ENCODE measurements around the gene FBXO47. TPM values are rescaled to one million over a fixed set of nuclear protein-coding genes. Genes with fewer than 3 reads are reported as not detected.

The FBXO47 gene
- total and polyA plus RNA-seq, 10 of the 15 experiments (the other 5 are each of a cell fraction or from before 2014, with no cell fraction given): 0.04 to 0.06 (median 0.06) TPM; not detected in 7

DNA sequence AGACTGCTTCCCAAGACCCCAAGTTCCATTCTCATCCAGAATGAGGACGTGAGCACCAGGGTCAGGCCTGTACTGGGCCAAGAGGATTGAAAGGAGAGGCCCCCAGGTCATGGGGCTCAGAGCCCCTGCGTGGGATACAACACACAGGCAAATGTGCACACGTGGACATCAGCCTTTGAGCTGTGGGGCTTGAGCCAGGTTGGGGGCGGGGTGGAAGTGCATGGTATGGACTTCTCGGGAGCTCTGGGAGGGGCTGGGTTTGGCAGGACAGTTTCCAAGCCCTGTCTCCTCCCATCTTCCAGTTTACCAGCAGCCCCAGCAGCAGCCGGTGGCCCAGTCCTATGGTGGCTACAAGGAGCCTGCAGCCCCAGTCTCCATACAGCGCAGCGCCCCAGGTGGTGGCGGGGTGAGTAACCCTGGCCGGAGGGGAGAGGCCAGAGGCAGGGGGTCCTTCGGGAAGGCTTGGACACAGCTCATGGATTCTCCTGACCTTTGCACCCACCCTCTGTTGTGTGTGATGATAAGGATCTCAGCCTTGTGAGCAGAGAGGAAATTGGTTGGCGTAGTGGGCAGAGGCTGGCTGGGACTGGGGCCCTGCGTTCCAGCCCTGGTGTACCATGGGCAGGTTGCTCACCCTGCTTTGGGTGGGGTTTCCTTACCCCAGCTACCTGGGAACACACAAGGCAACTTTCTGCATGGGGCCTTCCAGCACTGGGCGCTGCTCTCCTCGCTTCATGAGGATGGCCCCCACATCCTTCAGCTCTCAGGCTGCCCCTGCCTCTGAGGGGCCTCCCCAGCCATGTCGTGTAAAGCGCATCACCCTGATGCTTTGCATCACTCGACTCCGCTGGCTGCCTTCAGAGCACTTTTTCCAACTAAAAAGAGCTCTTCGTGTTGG, 52.2 kb downstream of the FBXO47 start (continued):
- TF ChIP-seq WRNIP1 (IDR thresholded peaks at IDR 0.05; ENCODE audit: borderline replicate concordance, low read depth, low read length) (no peak), ZZZ3 (IDR thresholded peaks at IDR 0.05; ENCODE audit: control insufficient read depth, insufficient read length, low read depth) (no peak), MYB (IDR thresholded peaks at IDR 0.05; ENCODE audit: borderline replicate concordance, low read depth, low read length) (no peak), ZNF622 (IDR thresholded peaks at IDR 0.05) (no peak), NRF1 (conservative IDR thresholded peaks at IDR 0.05; ENCODE audit: low read depth, low read length) (no peak), NFYB (IDR thresholded peaks at IDR 0.05; ENCODE audit: insufficient read depth, low read depth, low read length) (no peak), POLR2AphosphoS5 (IDR thresholded peaks at IDR 0.05; ENCODE audit: low read length) (no peak), EZH2 (IDR thresholded peaks at IDR 0.05; ENCODE audit: borderline replicate concordance, control insufficient read depth, low read depth, low read length) (no peak)

- H3K4me1 ChIP-seq (ENCODE audit: control insufficient read depth, insufficient read depth, low read length): peaks cover 2% of the 10 kb centered on the region; the same call in 1 of the 2 replicates
- H3K4me3 ChIP-seq: no peak overlapping the region
- H4K20me1 ChIP-seq (ENCODE audit: control insufficient read depth, insufficient read depth): no peaks in the 10 kb centered on the region
- ChIA-PET POLR2A (no interaction called here), SMC1A (ENCODE audit: uncharacterized antibody, unreplicated experiment) (no interaction called here), RAD21 (ENCODE audit: unreplicated experiment) (no interaction called here), CTCF (no interaction called here)
- BruUV-seq (replicated peaks): no TSS peak
- H2AFZ ChIP-seq (ENCODE audit: control insufficient read depth, low read depth, low read length): no peak overlapping the region
- intact Hi-C loops (cut with micrococcal nuclease; ENCODE audit: unreplicated experiment) (no loop called here), in situ Hi-C loops (cut with MboI) (no loop called here)
- ATAC-seq (no peak), DNase-seq (ENCODE audit: low read depth, low spot score) (no peak), FAIRE-seq (no peak)
- no peaks in the 10 kb centered on the region for H3K27me3 ChIP-seq (replicated peaks in 1 of 2; ENCODE audit: control insufficient read depth in 2 of 2, insufficient read depth in 2 of 2, low read length in 1 of 2)
- H3K27ac ChIP-seq (ENCODE audit: control insufficient read depth, insufficient read depth): no peak overlapping the region
- H3K9ac ChIP-seq (ENCODE audit: control insufficient read depth, insufficient read depth, low read length): no peak overlapping the region
- over 99% methylated on average over 13 of the region's 13 CpGs for WGBS (ENCODE audit: insufficient coverage, insufficient replicate concordance, low lambda C conversion rate, missing lambda C conversion rate)
- H3K4me2 ChIP-seq (ENCODE audit: control insufficient read depth, insufficient read depth): no peak overlapping the region
- no peaks in the 10 kb centered on the region for H3K9me3 ChIP-seq (replicated peaks; ENCODE audit: control insufficient read depth, insufficient read depth, low read length)
- no peaks in the 10 kb centered on the region for H3K79me2 ChIP-seq (ENCODE audit: control insufficient read depth, insufficient read depth, low read length)
- peaks cover 14 to 34% of the 10 kb centered on the region in 2 experiments for H3K36me3 ChIP-seq (ENCODE audit: control insufficient read depth in 2 of 2, insufficient read depth in 2 of 2, low read length in 1 of 2)
- TF ChIP-seq IKZF2 (IDR thresholded peaks at IDR 0.05) (no peak), SMAD5 (IDR thresholded peaks at IDR 0.05; ENCODE audit: low read depth) (no peak), ZNF24 (IDR thresholded peaks at IDR 0.05) (no peak), ZNF274 (IDR thresholded peaks at IDR 0.05; ENCODE audit: insufficient read depth, insufficient read length) (no peak), ZSCAN29 (IDR thresholded peaks at IDR 0.05) (no peak), CHD1 (IDR thresholded peaks at IDR 0.05; ENCODE audit: low read depth, low read length) (no peak), IKZF1 (conservative IDR thresholded peaks at IDR 0.05) (no peak), SP1 (IDR thresholded peaks at IDR 0.05; ENCODE audit: low read depth, low read length) (no peak), SUZ12 (IDR thresholded peaks at IDR 0.05; ENCODE audit: unreplicated experiment) (no peak), RUNX3 (IDR thresholded peaks at IDR 0.05; ENCODE audit: low read length) (no peak), MYB (IDR thresholded peaks at IDR 0.05; ENCODE audit: borderline replicate concordance, low read depth, low read length) (no peak), BHLHE40 (IDR thresholded peaks at IDR 0.05; ENCODE audit: borderline replicate concordance in 1 of 2, low read depth in 2 of 2, low read length in 1 of 2) (no peak)
- TF ChIP-seq, protein P1, sequence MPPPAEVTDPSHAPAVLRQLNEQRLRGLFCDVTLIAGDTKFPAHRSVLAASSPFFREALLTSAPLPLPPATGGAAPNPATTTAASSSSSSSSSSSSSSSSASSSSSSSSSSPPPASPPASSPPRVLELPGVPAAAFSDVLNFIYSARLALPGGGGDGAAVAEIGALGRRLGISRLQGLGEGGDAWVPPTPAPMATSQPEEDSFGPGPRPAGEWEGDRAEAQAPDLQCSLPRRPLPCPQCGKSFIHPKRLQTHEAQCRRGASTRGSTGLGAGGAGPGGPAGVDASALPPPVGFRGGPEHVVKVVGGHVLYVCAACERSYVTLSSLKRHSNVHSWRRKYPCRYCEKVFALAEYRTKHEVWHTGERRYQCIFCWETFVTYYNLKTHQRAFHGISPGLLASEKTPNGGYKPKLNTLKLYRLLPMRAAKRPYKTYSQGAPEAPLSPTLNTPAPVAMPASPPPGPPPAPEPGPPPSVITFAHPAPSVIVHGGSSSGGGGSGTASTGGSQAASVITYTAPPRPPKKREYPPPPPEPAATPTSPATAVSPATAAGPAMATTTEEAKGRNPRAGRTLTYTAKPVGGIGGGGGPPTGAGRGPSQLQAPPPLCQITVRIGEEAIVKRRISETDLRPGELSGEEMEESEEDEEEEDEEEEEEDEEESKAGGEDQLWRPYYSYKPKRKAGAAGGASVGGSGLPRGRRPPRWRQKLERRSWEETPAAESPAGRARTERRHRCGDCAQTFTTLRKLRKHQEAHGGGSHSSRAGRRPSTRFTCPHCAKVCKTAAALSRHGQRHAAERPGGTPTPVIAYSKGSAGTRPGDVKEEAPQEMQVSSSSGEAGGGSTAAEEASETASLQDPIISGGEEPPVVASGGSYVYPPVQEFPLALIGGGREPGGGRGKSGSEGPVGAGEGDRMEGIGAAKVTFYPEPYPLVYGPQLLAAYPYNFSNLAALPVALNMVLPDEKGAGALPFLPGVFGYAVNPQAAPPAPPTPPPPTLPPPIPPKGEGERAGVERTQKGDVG (CRISPR knock-in tag; IDR thresholded peaks at IDR 0.05): no peak
Observed at GRCh38 chr17:38912221-38912813, 54.9 kb downstream of the FBXO47 start.
